Fibroblast of the aortic adventitia (primary cell): ENCODE data around the gene CST3. TPM values are rescaled to one million over a fixed set of nuclear protein-coding genes. Genes with fewer than 3 reads are reported as not detected.
"Not testable (repeated sequence)": the region's sequence is repeated elsewhere in the genome, so short reads cannot be mapped to it uniquely, and the experiment has no call there.

Source experiments
- DNase-seq: peaks from one replicate; pipeline ENCODE4 v3.0.0-alpha.2; 2010; ENCODE audit warnings: low read depth
- H3K4me3 ChIP-seq: 2 replicates; pipeline ENCODE4 v1.5.1; 2011; ENCODE audit warnings: low read depth, mild to moderate bottlenecking, control low read depth, low read length, moderate library complexity
- total RNA-seq: library from RNA; depleted of rRNA; stranded (reverse); fragments of >200 nt; gene quantifications from 2 replicates; pipeline ENCODE4 v1.2.3, GENCODE V29; 2012; ENCODE audit warnings: low replicate concordance
- TF ChIP-seq, protein P1 (sequence below): IDR thresholded peaks from 2 replicates; pipeline ENCODE4 v1.5.1; 2011; ENCODE audit warnings: mild to moderate bottlenecking, low read length, control low read depth, inconsistent platforms; ENCODE audit not compliant: insufficient read depth

The CST3 gene
- total RNA-seq, 1 donor: 246 TPM

DNA sequence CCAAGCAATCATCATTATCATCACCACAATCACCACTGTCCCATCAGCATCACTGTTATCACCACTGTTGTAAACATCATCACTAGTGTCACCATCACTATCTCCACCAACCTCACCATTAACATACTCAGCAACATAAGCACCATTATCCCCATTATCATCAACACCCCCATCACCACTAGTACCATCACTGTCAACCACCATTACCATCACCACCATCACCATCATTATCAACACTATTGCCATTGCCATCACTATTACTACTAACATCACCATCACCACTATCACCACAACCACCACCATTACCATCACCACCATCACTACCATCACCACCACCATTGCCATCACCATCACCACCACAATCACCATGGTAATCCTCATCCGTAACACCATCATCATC lies 31.6 kb upstream of the CST3 start:
- TF ChIP-seq, protein P1, sequence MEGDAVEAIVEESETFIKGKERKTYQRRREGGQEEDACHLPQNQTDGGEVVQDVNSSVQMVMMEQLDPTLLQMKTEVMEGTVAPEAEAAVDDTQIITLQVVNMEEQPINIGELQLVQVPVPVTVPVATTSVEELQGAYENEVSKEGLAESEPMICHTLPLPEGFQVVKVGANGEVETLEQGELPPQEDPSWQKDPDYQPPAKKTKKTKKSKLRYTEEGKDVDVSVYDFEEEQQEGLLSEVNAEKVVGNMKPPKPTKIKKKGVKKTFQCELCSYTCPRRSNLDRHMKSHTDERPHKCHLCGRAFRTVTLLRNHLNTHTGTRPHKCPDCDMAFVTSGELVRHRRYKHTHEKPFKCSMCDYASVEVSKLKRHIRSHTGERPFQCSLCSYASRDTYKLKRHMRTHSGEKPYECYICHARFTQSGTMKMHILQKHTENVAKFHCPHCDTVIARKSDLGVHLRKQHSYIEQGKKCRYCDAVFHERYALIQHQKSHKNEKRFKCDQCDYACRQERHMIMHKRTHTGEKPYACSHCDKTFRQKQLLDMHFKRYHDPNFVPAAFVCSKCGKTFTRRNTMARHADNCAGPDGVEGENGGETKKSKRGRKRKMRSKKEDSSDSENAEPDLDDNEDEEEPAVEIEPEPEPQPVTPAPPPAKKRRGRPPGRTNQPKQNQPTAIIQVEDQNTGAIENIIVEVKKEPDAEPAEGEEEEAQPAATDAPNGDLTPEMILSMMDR: no peak
- no peak for DNase-seq
- H3K4me3 ChIP-seq: no peak overlapping the region

DNA sequence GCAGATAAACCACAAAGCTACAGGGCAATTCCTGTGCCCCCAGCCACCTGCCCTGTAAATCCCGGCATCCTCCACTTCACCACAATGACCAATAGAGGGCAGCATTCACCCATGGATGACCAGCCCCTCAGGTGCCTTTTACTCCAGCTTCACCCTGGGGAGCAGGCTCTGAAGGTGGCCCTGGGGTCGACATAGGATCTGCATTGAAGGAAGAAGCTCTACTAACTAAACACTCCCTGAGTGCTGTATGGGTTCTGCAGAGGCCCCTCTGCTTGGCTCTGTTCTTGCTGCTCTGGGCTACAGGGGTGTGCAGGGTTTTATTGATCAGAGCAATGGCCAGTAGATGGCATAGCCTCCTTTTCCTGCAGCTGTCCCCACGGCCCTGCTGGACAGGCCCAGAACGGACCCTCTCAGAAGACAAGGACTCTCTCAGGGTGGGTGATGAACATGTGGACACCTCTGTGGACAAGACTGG lies 30.8 kb upstream of the CST3 start:
- TF ChIP-seq, protein P1: peak; percentile 85
- peak; percentile 67 for DNase-seq
- H3K4me3 ChIP-seq: no peak overlapping the region

DNA sequence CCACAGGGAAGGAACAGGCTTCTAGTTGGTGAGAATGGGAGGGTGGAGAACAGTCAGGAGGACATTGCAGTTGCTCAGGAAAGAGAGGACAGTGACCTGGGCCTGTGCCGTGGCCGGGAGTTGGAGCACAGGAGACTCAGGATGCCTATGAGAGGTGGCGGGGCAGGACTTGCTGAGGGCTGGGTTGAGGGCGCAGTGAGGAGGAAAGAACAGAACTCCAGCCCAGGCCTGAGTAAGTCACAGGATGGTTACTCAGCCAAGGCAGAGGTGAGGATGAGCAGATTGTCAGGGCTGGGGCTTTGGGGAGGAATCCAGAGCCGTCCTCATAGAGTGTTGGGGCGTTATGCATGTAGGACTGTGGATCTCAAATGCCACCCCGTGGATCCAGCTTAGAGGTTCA lies 29.9 kb upstream of the CST3 start:
- TF ChIP-seq, protein P1: no peak
- no peak for DNase-seq
- no peak overlapping the region for H3K4me3 ChIP-seq

DNA sequence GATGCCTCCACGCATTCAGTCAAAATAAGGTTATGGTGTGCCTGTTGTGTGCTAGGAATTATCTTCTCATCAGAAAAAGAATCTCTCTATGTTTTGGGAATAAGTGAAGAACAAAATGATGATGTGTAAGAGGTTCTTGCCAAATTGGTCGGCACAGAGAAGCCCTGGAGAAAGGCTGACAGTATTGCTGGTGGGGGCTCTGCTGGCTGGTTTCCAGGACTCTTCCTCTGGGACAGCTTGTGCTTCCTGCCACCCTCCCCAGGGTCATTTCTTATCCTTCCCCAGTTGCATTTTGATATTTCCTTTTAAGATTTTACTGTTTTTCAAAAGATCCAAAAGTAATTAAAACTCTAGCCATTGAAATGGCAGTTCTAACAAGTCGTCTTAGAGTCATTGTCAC lies 28.9 kb upstream of the CST3 start:
- DNase-seq: no peak
- TF ChIP-seq, protein P1: no peak

DNA sequence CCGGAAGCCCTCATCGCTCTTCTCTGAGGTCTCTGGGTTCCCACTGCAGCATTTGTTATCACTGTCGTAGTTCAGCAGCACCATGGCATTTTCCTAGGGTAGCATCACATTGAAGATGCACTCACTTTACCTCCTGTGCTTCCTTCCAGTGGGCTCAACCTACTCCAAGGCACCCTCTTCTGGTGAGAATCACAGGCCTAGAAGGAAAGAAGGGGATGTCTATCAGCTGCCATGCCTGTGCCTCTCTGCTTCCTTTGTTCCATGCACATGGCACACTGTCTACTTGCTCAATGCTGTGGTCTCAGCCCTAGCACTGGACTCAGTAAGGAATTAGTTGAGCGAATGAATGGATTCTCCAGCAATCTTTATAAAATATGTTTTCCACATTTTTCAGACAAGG lies 28.4 kb upstream of the CST3 start:
- TF ChIP-seq, protein P1: peak; percentile 42
- DNase-seq: peak; percentile 14
- H3K4me3 ChIP-seq: no peak overlapping the region

More for the DNA sequence above, 28.9 kb upstream of the CST3 start:
- no peak overlapping the region for H3K4me3 ChIP-seq

DNA sequence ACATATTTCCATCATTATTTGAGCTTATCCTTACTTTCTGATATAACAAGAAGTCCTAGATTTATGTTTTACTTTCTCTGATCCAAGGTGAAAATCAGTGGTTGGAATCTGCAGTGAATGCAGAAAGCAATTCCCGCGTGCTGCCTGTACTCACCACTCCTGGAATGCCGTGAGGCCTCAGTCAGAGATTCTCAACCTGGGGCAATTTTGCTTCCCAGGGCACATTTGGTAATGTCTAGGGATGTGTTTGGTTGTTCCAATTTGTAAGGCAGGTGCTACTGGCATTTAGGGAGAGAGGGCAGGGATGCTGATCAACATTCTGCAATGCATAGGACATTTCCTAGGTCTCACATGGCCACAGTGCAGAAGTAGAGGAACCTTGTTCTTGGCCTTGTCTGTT lies 27.2 kb upstream of the CST3 start:
- DNase-seq: no peak
- TF ChIP-seq, protein P1: no peak
- H3K4me3 ChIP-seq: no peak overlapping the region

DNA sequence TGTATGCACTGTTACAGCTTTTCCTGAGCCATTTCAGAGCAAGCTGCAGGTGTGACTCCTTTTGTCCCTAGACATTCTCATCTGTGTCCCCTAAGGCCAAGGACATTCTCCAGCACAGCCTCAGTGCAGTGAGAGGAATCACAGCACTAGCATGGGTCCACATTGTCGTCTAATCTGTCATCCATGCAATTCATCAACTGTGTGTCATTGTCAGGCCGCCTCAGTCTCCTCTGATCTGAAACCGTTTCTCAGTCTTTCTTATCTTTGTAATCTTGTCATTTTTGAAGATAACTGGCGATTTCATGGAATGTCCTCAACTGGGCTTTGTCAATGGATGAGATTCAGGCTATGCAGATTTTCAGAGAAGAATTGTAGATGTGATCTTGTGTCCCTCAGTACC lies 26.3 kb upstream of the CST3 start:
- not testable (repeated sequence) for DNase-seq, H3K4me3 ChIP-seq

DNA sequence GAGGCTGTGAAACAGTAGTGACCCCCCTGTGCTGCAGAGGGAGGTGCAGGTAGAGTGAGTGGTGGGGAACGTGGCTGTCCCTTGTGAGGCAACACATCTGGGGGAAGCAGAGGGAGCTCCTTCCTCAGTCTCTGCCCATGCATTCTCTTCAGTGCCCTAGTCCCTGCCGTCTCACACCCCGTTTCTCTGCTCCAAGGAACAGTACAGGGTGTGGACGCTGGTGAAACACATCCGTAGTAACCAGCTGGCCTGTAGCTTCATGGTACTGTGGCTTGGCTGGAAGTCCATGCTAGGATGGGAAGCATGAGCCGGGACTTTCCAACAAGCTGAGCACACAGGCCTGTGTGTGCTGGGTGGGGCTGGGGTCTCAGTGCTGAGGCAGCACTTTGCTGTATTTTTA lies 25.4 kb upstream of the CST3 start:
- DNase-seq: peak; percentile 38
- TF ChIP-seq, protein P1: no peak
- H3K4me3 ChIP-seq: no peak overlapping the region
